Panc1 (cell line): ENCODE results near the gene SH3GL1.

Source experiments
- SIN3A ChIP-seq: IDR thresholded peaks from 2 replicates; pipeline ENCODE4 v1.6.1; 2012; ENCODE audit warnings: low read depth, mild to moderate bottlenecking, low read length, moderate library complexity, borderline replicate concordance; ENCODE audit not compliant: insufficient read depth
- TF ChIP-seq, protein P1 (sequence below): fragments of 450-650 bp; IDR thresholded peaks from 2 replicates; pipeline ENCODE4 v1.5.1; 2017; ENCODE audit warnings: mild to moderate bottlenecking
- TF ChIP-seq, protein P2 (sequence below), 2 experiments: IDR thresholded peaks; 2 replicates each; pipeline ENCODE4 v1.6.1; 2011 to 2012; ENCODE audit warnings: low read depth in 2 of 2, control low read depth in 1 of 2, low read length in 1 of 2, mild to moderate bottlenecking in 1 of 2, moderate library complexity in 1 of 2; ENCODE audit not compliant: insufficient read depth in 1 of 2

DNA sequence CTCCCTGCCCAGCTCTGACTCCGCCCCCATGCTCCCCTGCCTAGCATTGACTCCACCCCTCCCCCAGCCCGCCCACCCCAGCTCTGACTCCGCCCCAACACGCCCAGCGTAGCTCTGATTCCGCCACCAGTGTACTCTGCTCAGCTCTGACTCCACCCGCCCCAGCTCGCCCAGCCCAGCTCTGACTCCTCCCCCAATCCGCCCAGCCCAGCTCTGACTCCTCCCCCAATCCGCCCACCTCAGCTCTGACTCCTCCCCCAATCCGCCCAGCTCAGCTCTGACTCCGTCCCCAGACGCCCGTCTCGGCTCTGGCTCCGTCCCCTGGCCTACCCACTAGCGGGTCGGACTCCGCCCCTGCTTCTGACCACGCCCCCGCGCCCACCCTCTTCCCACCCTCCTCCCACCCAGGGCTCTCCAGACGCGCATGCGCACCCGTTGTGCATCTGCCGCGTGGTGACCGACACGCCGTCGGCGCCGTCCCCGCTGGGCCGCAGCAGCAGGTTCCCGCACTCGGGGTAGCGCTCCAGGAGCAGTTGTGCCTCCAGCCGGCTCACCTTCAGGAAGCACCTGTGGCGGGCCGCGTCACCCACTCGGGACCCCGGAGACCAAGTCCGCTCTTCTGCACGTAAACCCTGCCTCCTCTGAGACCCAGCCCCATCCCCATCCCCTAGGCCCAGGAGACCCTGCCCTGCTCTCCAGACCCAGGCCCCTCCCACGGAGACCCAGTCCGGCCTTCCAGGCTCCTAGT lies 71.9 kb downstream of the SH3GL1 start:
- TF ChIP-seq, protein P1, sequence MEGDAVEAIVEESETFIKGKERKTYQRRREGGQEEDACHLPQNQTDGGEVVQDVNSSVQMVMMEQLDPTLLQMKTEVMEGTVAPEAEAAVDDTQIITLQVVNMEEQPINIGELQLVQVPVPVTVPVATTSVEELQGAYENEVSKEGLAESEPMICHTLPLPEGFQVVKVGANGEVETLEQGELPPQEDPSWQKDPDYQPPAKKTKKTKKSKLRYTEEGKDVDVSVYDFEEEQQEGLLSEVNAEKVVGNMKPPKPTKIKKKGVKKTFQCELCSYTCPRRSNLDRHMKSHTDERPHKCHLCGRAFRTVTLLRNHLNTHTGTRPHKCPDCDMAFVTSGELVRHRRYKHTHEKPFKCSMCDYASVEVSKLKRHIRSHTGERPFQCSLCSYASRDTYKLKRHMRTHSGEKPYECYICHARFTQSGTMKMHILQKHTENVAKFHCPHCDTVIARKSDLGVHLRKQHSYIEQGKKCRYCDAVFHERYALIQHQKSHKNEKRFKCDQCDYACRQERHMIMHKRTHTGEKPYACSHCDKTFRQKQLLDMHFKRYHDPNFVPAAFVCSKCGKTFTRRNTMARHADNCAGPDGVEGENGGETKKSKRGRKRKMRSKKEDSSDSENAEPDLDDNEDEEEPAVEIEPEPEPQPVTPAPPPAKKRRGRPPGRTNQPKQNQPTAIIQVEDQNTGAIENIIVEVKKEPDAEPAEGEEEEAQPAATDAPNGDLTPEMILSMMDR: no peak
- TF ChIP-seq, protein P2, sequence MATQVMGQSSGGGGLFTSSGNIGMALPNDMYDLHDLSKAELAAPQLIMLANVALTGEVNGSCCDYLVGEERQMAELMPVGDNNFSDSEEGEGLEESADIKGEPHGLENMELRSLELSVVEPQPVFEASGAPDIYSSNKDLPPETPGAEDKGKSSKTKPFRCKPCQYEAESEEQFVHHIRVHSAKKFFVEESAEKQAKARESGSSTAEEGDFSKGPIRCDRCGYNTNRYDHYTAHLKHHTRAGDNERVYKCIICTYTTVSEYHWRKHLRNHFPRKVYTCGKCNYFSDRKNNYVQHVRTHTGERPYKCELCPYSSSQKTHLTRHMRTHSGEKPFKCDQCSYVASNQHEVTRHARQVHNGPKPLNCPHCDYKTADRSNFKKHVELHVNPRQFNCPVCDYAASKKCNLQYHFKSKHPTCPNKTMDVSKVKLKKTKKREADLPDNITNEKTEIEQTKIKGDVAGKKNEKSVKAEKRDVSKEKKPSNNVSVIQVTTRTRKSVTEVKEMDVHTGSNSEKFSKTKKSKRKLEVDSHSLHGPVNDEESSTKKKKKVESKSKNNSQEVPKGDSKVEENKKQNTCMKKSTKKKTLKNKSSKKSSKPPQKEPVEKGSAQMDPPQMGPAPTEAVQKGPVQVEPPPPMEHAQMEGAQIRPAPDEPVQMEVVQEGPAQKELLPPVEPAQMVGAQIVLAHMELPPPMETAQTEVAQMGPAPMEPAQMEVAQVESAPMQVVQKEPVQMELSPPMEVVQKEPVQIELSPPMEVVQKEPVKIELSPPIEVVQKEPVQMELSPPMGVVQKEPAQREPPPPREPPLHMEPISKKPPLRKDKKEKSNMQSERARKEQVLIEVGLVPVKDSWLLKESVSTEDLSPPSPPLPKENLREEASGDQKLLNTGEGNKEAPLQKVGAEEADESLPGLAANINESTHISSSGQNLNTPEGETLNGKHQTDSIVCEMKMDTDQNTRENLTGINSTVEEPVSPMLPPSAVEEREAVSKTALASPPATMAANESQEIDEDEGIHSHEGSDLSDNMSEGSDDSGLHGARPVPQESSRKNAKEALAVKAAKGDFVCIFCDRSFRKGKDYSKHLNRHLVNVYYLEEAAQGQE (IDR thresholded peaks at IDR 0.05; ENCODE audit: insufficient read depth in 1 of 2, low read depth in 2 of 2, low read length in 1 of 2): no peak
- TF ChIP-seq SIN3A: no peak
